ENCODE measurements around the gene TPTE2. TPM values are rescaled to one million over a fixed set of nuclear protein-coding genes. Genes with fewer than 3 reads are reported as not detected.
"Not testable (repeated sequence)": the region's sequence is repeated elsewhere in the genome, so short reads cannot be mapped to it uniquely, and the experiment has no call there.

Gene TPTE2
- total RNA-seq, 2 donors from 2014 or later, result 0.22 TPM; not detected in 1

DNA sequence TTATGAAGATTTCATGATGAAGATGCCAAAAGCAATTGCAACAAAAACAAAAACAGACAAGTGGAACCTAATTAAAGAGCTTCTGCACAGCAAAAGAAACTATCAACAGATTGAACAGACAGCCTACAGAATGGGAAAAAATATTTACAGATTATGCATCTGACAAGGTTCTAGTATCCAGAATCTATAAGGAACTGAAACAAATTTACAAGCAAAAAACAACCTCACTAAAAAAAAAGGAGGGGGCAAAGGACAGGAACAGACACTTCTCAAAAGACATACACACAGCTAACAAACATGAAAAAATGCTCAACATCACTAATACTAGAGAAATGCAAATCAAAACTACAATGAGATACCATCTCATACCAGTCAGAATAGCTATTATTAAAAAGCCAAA lies 35.7 kb downstream of the TPTE2 start:
- ATAC-seq; H3K4me1 Mint-ChIP-seq; H3K27me3 Mint-ChIP-seq; DNase-seq; H3K36me3 Mint-ChIP-seq (ENCODE audit: low read depth); H3K9me3 ChIP-seq (ENCODE audit: control insufficient read depth, low read length, poor library complexity, severe bottlenecking); H3K4me3 Mint-ChIP-seq; H3K27ac Mint-ChIP-seq: not testable (repeated sequence)

DNA sequence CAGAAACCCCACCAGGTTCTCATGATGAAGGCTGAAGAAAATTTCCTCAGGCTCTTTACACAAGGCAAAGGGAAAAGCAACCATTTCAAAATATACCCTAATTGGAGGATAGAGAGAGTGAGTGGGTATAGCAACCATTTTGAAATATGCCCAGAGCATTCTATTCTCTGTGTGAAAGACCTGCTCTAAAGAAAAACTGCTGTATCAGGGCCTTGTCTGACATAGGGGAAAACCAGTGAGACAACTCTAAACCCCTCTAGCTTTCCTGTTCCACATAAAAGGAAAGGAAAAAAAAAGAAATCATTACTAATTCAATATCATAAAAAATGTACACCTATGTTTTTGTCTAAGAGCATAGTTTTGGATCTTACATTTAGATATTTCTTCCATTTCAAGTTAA lies 42.3 kb downstream of the TPTE2 start:
- ATAC-seq (no peak), DNase-seq (no peak)
- no peak overlapping the region for H3K27ac Mint-ChIP-seq
- no peak overlapping the region for H3K4me3 Mint-ChIP-seq
- H3K36me3 Mint-ChIP-seq (ENCODE audit: low read depth), result no peaks in the 10 kb centered on the region
- peaks cover 5% of the 10 kb centered on the region for H3K4me1 Mint-ChIP-seq
- no peaks in the 10 kb centered on the region for H3K9me3 ChIP-seq (ENCODE audit: control insufficient read depth, low read length, poor library complexity, severe bottlenecking)
- peaks cover 4% of the 10 kb centered on the region for H3K27me3 Mint-ChIP-seq

DNA sequence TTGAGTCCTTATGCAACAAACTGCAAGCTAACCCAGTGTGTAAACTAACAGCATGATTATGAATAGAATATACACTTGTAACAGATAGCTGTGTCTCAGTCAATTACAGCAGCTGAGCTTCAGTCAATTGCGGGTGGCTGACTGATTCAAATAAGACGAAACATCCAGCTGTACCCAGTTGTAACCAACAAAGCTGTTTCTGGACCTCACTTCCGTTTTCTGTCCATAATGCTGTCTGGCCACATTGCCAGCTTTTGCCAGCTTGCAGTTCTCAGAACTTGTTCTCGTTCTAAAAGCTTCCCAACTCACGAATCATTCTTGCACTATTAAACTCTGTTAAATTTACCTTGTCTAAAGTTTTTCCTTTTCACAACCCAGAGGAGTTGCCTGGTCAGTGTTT lies 53.7 kb downstream of the TPTE2 start:
- not testable (repeated sequence) for H3K27me3 Mint-ChIP-seq; H3K27ac Mint-ChIP-seq; H3K9me3 ChIP-seq (ENCODE audit: control insufficient read depth, low read length, poor library complexity, severe bottlenecking); ATAC-seq; DNase-seq; H3K4me3 Mint-ChIP-seq; H3K4me1 Mint-ChIP-seq; H3K36me3 Mint-ChIP-seq (ENCODE audit: low read depth)

DNA sequence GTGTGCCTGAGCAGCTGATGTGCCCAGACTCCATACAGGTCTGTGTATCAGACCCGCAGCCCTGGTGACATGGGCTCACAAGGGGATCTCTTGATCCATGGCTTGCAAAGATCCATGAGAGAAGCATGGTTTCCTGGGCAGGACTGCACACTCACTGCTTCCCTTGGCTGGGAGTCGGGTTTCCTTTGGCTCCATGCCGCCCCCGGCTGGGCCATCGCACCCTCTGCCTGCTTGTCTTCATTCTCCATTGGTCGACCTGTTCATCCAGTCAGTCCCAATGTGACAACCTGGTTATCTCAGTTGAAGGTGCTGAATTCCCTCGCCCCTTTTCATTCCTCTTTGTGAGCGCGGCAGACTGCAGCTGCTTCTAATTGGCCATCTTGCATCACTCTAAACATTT lies 101.2 kb downstream of the TPTE2 start:
- not testable (repeated sequence) for H3K4me1 Mint-ChIP-seq; H3K27me3 Mint-ChIP-seq; H3K9me3 ChIP-seq (ENCODE audit: control insufficient read depth, low read length, poor library complexity, severe bottlenecking); H3K4me3 Mint-ChIP-seq; H3K36me3 Mint-ChIP-seq (ENCODE audit: low read depth); ATAC-seq; H3K27ac Mint-ChIP-seq; DNase-seq

DNA sequence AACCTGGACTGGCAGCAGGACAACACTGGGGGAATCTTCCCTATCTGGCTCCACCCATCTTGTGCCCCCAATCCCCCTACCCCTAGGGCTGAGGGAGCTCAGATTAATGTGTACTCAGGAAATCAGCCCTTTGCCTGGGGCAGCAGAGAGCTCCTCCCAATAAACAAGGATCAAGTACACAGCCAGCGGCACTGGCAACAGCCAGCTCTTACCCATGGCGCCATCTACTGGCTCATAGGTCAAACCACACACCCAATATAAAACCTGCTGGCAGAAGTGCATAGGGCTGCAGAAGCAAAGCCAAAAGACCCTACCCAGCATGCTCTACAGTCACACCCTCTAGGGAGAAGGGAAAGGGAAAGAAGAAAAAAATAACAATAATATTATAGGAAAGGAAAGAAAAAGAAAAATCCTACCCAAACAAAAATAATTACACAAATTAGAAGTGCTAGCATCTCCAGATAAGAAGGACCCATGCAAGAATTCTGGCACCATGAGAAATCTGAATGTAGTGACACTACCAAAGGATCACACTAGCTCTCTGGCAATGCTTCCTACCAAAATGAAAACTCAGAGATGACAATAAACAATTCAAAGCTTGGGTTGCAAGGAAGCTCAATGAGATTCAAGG lies 122.2 kb downstream of the TPTE2 start:
- not testable (repeated sequence) for H3K27me3 Mint-ChIP-seq; ATAC-seq; H3K36me3 Mint-ChIP-seq (ENCODE audit: low read depth); H3K4me3 Mint-ChIP-seq; DNase-seq; H3K27ac Mint-ChIP-seq; H3K9me3 ChIP-seq (ENCODE audit: control insufficient read depth, low read length, poor library complexity, severe bottlenecking); H3K4me1 Mint-ChIP-seq

DNA sequence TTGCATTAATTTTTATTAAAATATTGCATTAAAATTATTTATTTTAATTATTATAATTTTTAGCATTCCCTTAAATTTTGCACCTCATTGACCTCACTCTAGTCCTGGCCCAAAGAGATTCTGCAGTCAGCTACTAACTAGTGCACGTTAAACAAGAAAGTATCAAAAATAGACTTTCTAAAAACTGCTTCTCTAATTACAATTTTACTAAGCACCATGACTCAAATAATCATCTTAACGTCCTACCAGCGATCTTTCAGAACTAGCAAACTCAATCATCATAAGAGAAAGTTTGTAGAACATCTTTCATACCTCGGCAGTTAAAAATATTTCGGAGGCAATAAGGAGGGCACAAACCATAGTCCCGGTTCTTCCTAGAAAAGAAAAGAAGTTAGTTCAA lies 123.6 kb downstream of the TPTE2 start:
- not testable (repeated sequence) for H3K9me3 ChIP-seq (ENCODE audit: control insufficient read depth, low read length, poor library complexity, severe bottlenecking); H3K36me3 Mint-ChIP-seq (ENCODE audit: low read depth); H3K27me3 Mint-ChIP-seq; ATAC-seq; H3K4me3 Mint-ChIP-seq; DNase-seq; H3K4me1 Mint-ChIP-seq; H3K27ac Mint-ChIP-seq

DNA sequence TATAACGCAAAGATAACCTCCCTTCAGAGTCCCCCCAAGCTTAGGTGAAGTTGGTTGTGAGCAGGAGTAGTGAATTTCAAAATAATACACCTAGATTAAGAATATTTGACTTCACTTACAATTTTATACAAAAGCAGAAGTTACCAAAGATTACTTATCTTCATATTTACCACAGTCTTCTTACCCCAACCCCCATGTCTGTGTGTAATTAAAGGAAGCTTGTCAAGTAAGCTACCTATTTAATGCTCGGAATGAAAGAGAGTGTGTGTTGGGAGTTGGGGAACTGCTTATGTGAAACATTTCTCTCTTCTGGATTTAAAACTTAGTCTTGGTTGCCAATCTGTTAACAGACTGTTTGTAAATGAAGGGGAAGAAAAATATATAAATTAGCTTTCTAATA lies 139.1 kb downstream of the TPTE2 start:
- H3K9me3 ChIP-seq (ENCODE audit: control insufficient read depth, low read length, poor library complexity, severe bottlenecking); H3K27me3 Mint-ChIP-seq; DNase-seq; H3K27ac Mint-ChIP-seq; H3K4me1 Mint-ChIP-seq; H3K36me3 Mint-ChIP-seq (ENCODE audit: low read depth); H3K4me3 Mint-ChIP-seq; ATAC-seq: not testable (repeated sequence)

DNA sequence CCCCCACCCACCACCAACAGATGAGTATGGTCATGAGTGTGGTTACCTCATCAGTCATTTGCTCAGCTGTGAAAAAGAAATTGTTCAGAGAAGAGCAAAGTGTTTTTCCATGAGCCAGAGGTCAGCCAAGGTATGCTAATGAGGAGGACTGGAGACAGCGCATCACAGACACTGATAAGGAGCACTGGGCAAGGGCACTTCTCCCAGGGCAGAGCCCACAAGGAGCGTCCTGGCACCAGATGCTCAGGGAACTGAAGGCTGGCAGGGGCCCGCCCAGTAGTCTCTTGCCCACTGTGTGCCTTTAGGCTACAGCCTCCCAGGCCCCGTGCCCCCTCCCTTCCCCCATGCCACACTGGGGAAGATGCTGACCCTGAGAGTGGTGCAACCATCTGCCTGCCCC lies 148.8 kb downstream of the TPTE2 start:
- not testable (repeated sequence) for DNase-seq; H3K27me3 Mint-ChIP-seq; H3K4me3 Mint-ChIP-seq; H3K36me3 Mint-ChIP-seq (ENCODE audit: low read depth); H3K9me3 ChIP-seq (ENCODE audit: control insufficient read depth, low read length, poor library complexity, severe bottlenecking); H3K4me1 Mint-ChIP-seq; H3K27ac Mint-ChIP-seq; ATAC-seq

DNA sequence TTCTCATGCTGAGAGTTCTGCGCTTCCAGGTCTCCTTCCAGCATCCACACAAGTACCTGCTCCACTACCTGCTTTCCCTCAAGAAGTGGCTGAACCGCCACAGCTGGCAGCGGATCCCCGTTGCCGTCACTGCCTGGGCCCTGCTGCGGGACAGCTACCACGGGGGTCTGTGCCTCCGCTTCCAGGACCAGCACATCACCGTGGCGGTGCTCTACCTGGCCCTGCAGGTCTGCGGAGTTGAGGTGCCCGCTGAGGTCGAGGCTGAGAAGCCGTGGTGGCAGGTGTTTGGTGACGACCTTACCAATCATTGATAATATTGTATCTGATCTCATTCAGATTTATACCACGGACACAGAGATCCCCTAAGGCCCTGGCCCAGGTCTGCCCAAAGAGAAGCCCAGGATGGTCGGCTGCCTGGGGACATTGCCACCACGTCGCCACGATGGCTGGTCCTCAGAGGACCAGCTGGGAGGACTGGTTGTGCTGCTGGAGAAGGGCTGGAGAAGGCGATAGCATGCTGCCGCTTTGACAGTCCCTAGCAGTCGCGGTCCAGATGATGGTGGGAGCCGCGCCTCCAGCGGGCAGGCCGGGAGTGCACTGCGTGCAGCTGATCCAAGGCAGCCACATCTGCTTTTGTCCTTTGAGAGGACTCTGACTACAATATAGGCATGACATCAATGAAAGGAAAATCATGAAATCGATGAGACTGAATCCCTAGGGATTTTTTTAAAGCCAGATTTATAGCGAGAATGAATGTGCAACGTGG lies 178.4 kb downstream of the TPTE2 start:
- not testable (repeated sequence) for H3K4me3 Mint-ChIP-seq; H3K4me1 Mint-ChIP-seq; H3K27ac Mint-ChIP-seq; ATAC-seq; H3K9me3 ChIP-seq (ENCODE audit: control insufficient read depth, low read length, poor library complexity, severe bottlenecking); H3K36me3 Mint-ChIP-seq (ENCODE audit: low read depth); H3K27me3 Mint-ChIP-seq; DNase-seq

DNA sequence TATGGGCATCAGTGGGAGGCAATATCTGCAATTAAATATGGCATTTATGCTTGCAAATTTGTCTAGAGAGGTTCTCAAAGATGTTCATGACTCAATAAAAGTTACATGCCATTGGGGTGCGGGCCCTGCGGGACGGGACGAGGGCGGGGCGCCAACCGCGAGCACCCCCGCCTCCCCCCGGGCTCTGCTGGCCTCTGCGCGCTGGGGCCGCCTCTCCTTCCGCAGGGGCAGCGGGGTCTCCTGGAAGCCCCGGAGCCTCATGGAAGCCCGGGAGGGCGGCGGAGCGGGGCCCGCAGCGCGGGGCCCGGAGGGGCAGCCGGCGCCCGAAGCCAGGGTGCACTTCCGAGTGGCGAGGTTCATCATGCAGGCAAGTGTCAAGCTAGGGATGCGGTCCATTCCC lies 179.2 kb downstream of the TPTE2 start:
- Mint-ChIP-seq H3K36me3 (ENCODE audit: low read depth) (no peaks in the 10 kb centered on the region), H3K27ac (no peak overlapping the region), H3K4me1 (no peaks in the 10 kb centered on the region), H3K27me3 (peaks cover 4% of the 10 kb centered on the region), H3K4me3 (no peak overlapping the region)
- no peak for DNase-seq
- H3K9me3 ChIP-seq (ENCODE audit: control insufficient read depth, low read length, poor library complexity, severe bottlenecking), result no peaks in the 10 kb centered on the region
- no peak for ATAC-seq

Other genes starting within 250 kb of the TPTE2 start
- 10 to 100 TPM; 40.3 to 56.5 TPM for gene MPHOSPH8, start 72.1 kb upstream of the TPTE2 start, total RNA-seq
- gene PSPC1, start 221.4 kb upstream of the TPTE2 start, total RNA-seq, result 10 to 100 TPM; 75.2 to 84.9 TPM

All from T-helper 17 cell (primary cell).